K562 (cell line): ENCODE measurements around the gene SRPK3. TPM values are rescaled to one million over a fixed set of nuclear protein-coding genes. Genes with fewer than 3 reads are reported as not detected.

ENCODE experiments used
- ATAC-seq: fragments of 200-7000 bp; cut with Tn5 transposase; 3 replicates; pipeline ENCODE4 v1.9.1; 2020; ENCODE audit warnings: moderate library complexity
- BruUV-seq: library from RNA; stranded (reverse); fragments of 400-500 nt; replicated peaks from 2 replicates; lab custom pipeline; 2021; lab: Mats Ljungman, UMichigan
- CTCF ChIA-PET: fragments of 300-600 bp; formaldehyde crosslinking; extraction: SDS; loops from one replicate; lab custom pipeline; 2021; ENCODE audit warnings: low intra/inter-chr PET ratio; lab: Yijun Ruan, JAX
- POLR2A ChIA-PET: fragments of 300-600, 350-650 bp; sonication (Branson Sonifier 250); formaldehyde crosslinking; extraction: SDS; loops from one replicate; lab custom pipeline; 2021; ENCODE audit warnings: antibody characterized with exemption, inconsistent platforms; lab: Yijun Ruan, JAX
- DNase-seq, 4 experiments: peaks; one replicate each; pipeline versions ENCODE4 v3.0.0 to v3.0.0-alpha.2; 2011 to 2018; ENCODE audit warnings: low spot score in 3 of 4, mixed read lengths in 3 of 4; ENCODE audit errors: extremely low read depth in 1 of 4
- FAIRE-seq: peaks from 2 replicates; lab custom pipeline; 2011; peaks lifted over from hg19 to GRCh38; lab: Jason Lieb, UNC
- H2AFZ ChIP-seq: 2 replicates; pipeline ENCODE4 v1.6.0; 2011; ENCODE audit warnings: low read depth, low read length, control low read depth, inconsistent platforms
- H3K27ac ChIP-seq: fragments of 200-600 bp; 3 replicates; pipeline ENCODE4 v1.8.0; 2011; ENCODE audit warnings: low read depth, mild to moderate bottlenecking, control low read depth, inconsistent platforms, low read length, moderate library complexity, mixed read lengths; ENCODE audit errors: extremely low read depth
- H3K27me3 ChIP-seq, 2 experiments: fragments of 300-600 bp in 1 of 2; 2 replicates in 1 of 2; 3 replicates in 1 of 2; pipeline versions ENCODE4 v1.6.0 to v1.8.0; 2011; ENCODE audit warnings: inconsistent platforms in 2 of 2, low read length in 2 of 2, mild to moderate bottlenecking in 1 of 2, mixed read lengths in 1 of 2, moderate library complexity in 1 of 2; ENCODE audit not compliant: control insufficient read depth in 2 of 2, insufficient read depth in 2 of 2
- H3K36me3 ChIP-seq: fragments of 300-600 bp; 3 replicates; pipeline ENCODE4 v1.8.0; 2011; ENCODE audit warnings: mild to moderate bottlenecking, low read length, inconsistent platforms; ENCODE audit not compliant: control insufficient read depth, insufficient read depth
- H3K4me1 ChIP-seq, 2 experiments: fragments of 200-600 bp in 1 of 2; replicated peaks in 1 of 2; 2 replicates in 1 of 2; 3 replicates in 1 of 2; pipeline versions ENCODE4 v1.5.1 to v1.8.0; 2011; ENCODE audit warnings: inconsistent platforms in 2 of 2, low read length in 2 of 2, mild to moderate bottlenecking in 1 of 2, mixed read lengths in 1 of 2, moderate library complexity in 1 of 2; ENCODE audit not compliant: control insufficient read depth in 2 of 2, insufficient read depth in 2 of 2
- H3K4me2 ChIP-seq: 2 replicates; pipeline ENCODE4 v1.6.1; 2011; ENCODE audit warnings: low read length, control low read depth, inconsistent platforms, mixed read lengths; ENCODE audit not compliant: insufficient read depth
- H3K4me3 ChIP-seq: fragments of 200-600 bp; sonication (generic), shearing (Covaris generic); 2 replicates; pipeline ENCODE4 v1.5.1; 2016; ENCODE audit warnings: control low read depth, inconsistent platforms
- H3K79me2 ChIP-seq: fragments of 200-600 bp; 3 replicates; pipeline ENCODE4 v1.8.0; 2011; ENCODE audit warnings: low read length, inconsistent platforms; ENCODE audit not compliant: control insufficient read depth, insufficient read depth
- H3K9ac ChIP-seq, 2 experiments: 2 replicates each; pipeline versions ENCODE4 v1.6.0 to v1.6.1; 2011; ENCODE audit warnings: low read depth in 2 of 2, low read length in 2 of 2, control low read depth in 1 of 2, inconsistent platforms in 1 of 2, mild to moderate bottlenecking in 1 of 2, mixed read lengths in 1 of 2; ENCODE audit not compliant: insufficient read depth in 1 of 2
- H3K9me1 ChIP-seq: one replicate; pipeline ENCODE4 v1.6.0; 2011; ENCODE audit warnings: inconsistent platforms, mild to moderate bottlenecking, low read length, moderate library complexity; ENCODE audit not compliant: control insufficient read depth, insufficient read depth
- H3K9me3 ChIP-seq: replicated peaks from 2 replicates; pipeline ENCODE4 v1.5.1; 2011; ENCODE audit warnings: low read depth, low read length, inconsistent platforms; ENCODE audit not compliant: control insufficient read depth, insufficient read depth
- H4K20me1 ChIP-seq: replicated peaks from 2 replicates; pipeline ENCODE4 v1.6.1; 2011; ENCODE audit warnings: low read length, inconsistent platforms, mixed read lengths; ENCODE audit not compliant: control insufficient read depth, insufficient read depth
- BCLAF1 ChIP-seq, 2 experiments: fragments of 450-650 bp in 1 of 2; IDR thresholded peaks; 2 replicates each; pipeline ENCODE4 v1.6.1; 2011 to 2017; ENCODE audit warnings: low read depth in 2 of 2, antibody characterized with exemption in 1 of 2, borderline replicate concordance in 1 of 2, low read length in 1 of 2, mild to moderate bottlenecking in 1 of 2, mixed read lengths in 1 of 2; ENCODE audit not compliant: control insufficient read depth in 1 of 2
- BRD9 ChIP-seq: fragments of 450-650 bp; IDR thresholded peaks from 2 replicates; pipeline ENCODE4 v1.6.1; 2018; ENCODE audit warnings: low read depth; ENCODE audit not compliant: partially characterized antibody
- CREB3L1 ChIP-seq: fragments of 450-650 bp; IDR thresholded peaks from 2 replicates; pipeline ENCODE4 v1.6.1; 2014; ENCODE audit warnings: low read depth, mild to moderate bottlenecking, moderate library complexity, borderline replicate concordance
- CXXC5 ChIP-seq: fragments of 250-450 bp; sonication (Bioruptor Pico); IDR thresholded peaks from 2 replicates; pipeline ENCODE4 v1.8.0; 2022; ENCODE audit warnings: inconsistent platforms, mild to moderate bottlenecking, moderate library complexity
- DMBX1 ChIP-seq: fragments of 250-450 bp; sonication (Bioruptor Pico); IDR thresholded peaks from 2 replicates; pipeline ENCODE4 v1.8.0; 2022; ENCODE audit warnings: inconsistent platforms, mild to moderate bottlenecking, moderate library complexity, borderline replicate concordance
- JUNB ChIP-seq: fragments of 450-650 bp; formaldehyde crosslinking; conservative IDR thresholded peaks from 2 replicates; pipeline ENCODE4 v1.4.0; 2020; ENCODE audit warnings: mild to moderate bottlenecking
- MYC ChIP-seq, 2 experiments: fragments of 250-450 bp in 1 of 2; sonication (Bioruptor Pico) in 1 of 2; IDR thresholded peaks; 2 replicates each; pipeline versions ENCODE4 v1.5.1 to v1.6.1; 2012 to 2021; ENCODE audit warnings: low read depth in 2 of 2, borderline replicate concordance in 1 of 2, improper control_type of control experiment in 1 of 2, low read length in 1 of 2, mild to moderate bottlenecking in 1 of 2, moderate library complexity in 1 of 2
- RHOXF2B ChIP-seq: fragments of 250-450 bp; sonication (Bioruptor Pico); conservative IDR thresholded peaks from 2 replicates; pipeline ENCODE4 v1.5.1; 2021
- RNF219 ChIP-seq: fragments of 250-450 bp; sonication (Bioruptor Pico); IDR thresholded peaks from 2 replicates; pipeline ENCODE4 v1.5.0; 2022; ENCODE audit warnings: mild to moderate bottlenecking
- ZC3H4 ChIP-seq: sonication (generic); formaldehyde crosslinking; IDR thresholded peaks from 2 replicates; pipeline ENCODE4 v1.9.0; 2021; ENCODE audit warnings: missing genetic modification reagents, borderline replicate concordance
- ZNF121 ChIP-seq: sonication (generic); formaldehyde crosslinking; conservative IDR thresholded peaks from 2 replicates; pipeline ENCODE4 v1.8.0; 2022; ENCODE audit warnings: missing genetic modification reagents
- ZNF224 ChIP-seq: sonication (generic); formaldehyde crosslinking; IDR thresholded peaks from 2 replicates; pipeline ENCODE4 v1.8.0; 2022; ENCODE audit warnings: mild to moderate bottlenecking, missing genetic modification reagents
- WGBS: fragments of 100-300 bp; shearing (Covaris generic); methylation state at CpG from one replicate; pipeline ENCODE4 v1.1.6; 2016; ENCODE audit warnings: low coverage, mixed read lengths; ENCODE audit not compliant: insufficient coverage; ENCODE audit errors: missing lambda C conversion rate; 5-methylcytosine and 5-hydroxymethylcytosine counted together
- in situ Hi-C: fragments of 300-500 bp; cut with MboI; formaldehyde crosslinking; loops from 4 replicates; pipeline ENCODE4 v1.15.0; 2018; ENCODE audit warnings: inconsistent platforms, mixed read lengths
- intact Hi-C: fragments of 100-400 bp; cut with micrococcal nuclease; formaldehyde crosslinking; loops from 2 replicates; pipeline ENCODE4 v1.14.2; 2022
- polyA plus RNA-seq, 8 experiments: library from polyadenylated mRNA; depleted of rRNA in 4 of 8; stranded (reverse) in 5 of 8; unstranded in 3 of 8; fragments of >200 nt; fragmentation: Nextera tagmentation in 2 of 8; fragmentation: Illumina TruSeq in 1 of 8; extraction: Ambion mirVana in 2 of 8; extraction: Trizol in 1 of 8; gene quantifications; 2 replicates each; pipeline versions ENCODE4 v1.2.1 to v1.2.3, GENCODE V29; 2011 to 2014; ENCODE audit warnings: inconsistent platforms in 1 of 8, missing spikeins in 1 of 8
- total RNA-seq, 7 experiments: library from RNA; depleted of rRNA in 6 of 7; stranded (reverse); fragments of >200 nt in 6 of 7; fragmentation: Illumina TruSeq in 2 of 7; extraction: Trizol in 2 of 7; gene quantifications; 2 replicates each; pipeline versions ENCODE4 v1.2.1 to v1.2.3, GENCODE V29; 2011 to 2021; ENCODE audit warnings: low replicate concordance in 1 of 7
- TF ChIP-seq, protein P1 (sequence below): fragments of 450-650 bp; IDR thresholded peaks from 2 replicates; pipeline ENCODE4 v1.6.1; 2016; ENCODE audit warnings: antibody characterized with exemption

The SRPK3 gene
- total and polyA plus RNA-seq, 9 of the 15 experiments (the other 6 are each of a cell fraction or from before 2014, with no cell fraction given): 0.01 to 0.09 (median 0.04) TPM; not detected in 2

GRCh38 chrX:153804100-153804595, 23.3 kb downstream of the SRPK3 start:
- no peak overlapping the region for H3K9ac ChIP-seq
- no peak overlapping the region for H3K4me2 ChIP-seq
- in situ Hi-C loops (no loop called here), intact Hi-C loops (no loop called here)
- 58% methylated on average over 9 of the region's 34 CpGs for WGBS
- BruUV-seq: no TSS peak
- ChIA-PET POLR2A (interaction anchor here (0.9 kb wide), 1 partner anchor 12 kb away, joined by 3 read pairs; no protein-coding TSS in a partner anchor), CTCF (no interaction called here)
- FAIRE-seq: no peak
- no peak for ATAC-seq
- peaks cover 0 to 12% of the 10 kb centered on the region in 2 experiments; a peak in 3 of 5 replicates for H3K27me3 ChIP-seq
- no peaks in the 10 kb centered on the region; the same call in 1 of the 2 replicates for H4K20me1 ChIP-seq
- no peak overlapping the region for H3K27ac ChIP-seq
- H3K4me3 ChIP-seq: no peak overlapping the region
- no peak overlapping the region for H2AFZ ChIP-seq
- no peaks in the 10 kb centered on the region for H3K79me2 ChIP-seq
- no peak for DNase-seq
- no peaks in the 10 kb centered on the region for H3K9me1 ChIP-seq
- peaks cover 3% of the 10 kb centered on the region; the same call in 1 of the 3 replicates for H3K36me3 ChIP-seq
- H3K9me3 ChIP-seq: no peaks in the 10 kb centered on the region
- H3K4me1 ChIP-seq: peaks cover 0 to 40% of the 10 kb centered on the region in 2 experiments; a peak in 2 of 5 replicates
- TF ChIP-seq ZNF224 (CRISPR knock-in tag) (no peak), MYC (IDR thresholded peaks at IDR 0.05; ENCODE audit: low read depth, low read length) (no peak), MYC (CRISPR knock-in tag; IDR thresholded peaks at IDR 0.05; ENCODE audit: borderline replicate concordance, low read depth) (no peak), CREB3L1 (no peak), ZC3H4 (CRISPR knock-in tag) (no peak), DMBX1 (CRISPR knock-in tag) (no peak), RNF219 (CRISPR knock-in tag) (no peak), CXXC5 (CRISPR knock-in tag) (no peak), RHOXF2B (CRISPR knock-in tag) (no peak), JUNB (CRISPR knock-in tag) (no peak), ZNF121 (CRISPR knock-in tag) (no peak), BRD9 (no peak), BCLAF1 (IDR thresholded peaks at IDR 0.05; ENCODE audit: borderline replicate concordance in 1 of 2, control insufficient read depth in 1 of 2, low read depth in 2 of 2, low read length in 1 of 2) (no peak)
- TF ChIP-seq, protein P1, sequence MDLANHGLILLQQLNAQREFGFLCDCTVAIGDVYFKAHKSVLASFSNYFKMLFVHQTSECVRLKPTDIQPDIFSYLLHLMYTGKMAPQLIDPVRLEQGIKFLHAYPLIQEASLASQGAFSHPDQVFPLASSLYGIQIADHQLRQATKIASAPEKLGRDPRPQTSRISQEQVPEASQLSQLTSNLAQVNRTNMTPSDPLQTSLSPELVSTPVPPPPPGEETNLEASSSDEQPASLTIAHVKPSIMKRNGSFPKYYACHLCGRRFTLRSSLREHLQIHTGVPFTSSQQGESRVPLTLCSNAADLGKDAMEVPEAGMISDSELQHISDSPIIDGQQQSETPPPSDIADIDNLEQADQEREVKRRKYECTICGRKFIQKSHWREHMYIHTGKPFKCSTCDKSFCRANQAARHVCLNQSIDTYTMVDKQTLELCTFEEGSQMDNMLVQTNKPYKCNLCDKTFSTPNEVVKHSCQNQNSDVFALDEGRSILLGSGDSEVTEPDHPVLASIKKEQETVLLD: no peak
